HCT116 (cell line): ENCODE results near the gene RPL36AL.

Source experiments
- ATF3 ChIP-seq: IDR thresholded peaks from 2 replicates; pipeline ENCODE4 v1.6.1; 2012
- CTCF ChIP-seq, 3 experiments: fragments of 200-600 bp in 1 of 3; sonication (generic) in 1 of 3; IDR thresholded peaks in 2 of 3; conservative IDR thresholded peaks in 1 of 3; 2 replicates each; pipeline ENCODE4 v1.5.1; 2012 to 2017; ENCODE audit warnings: low read depth in 2 of 3, low read length in 2 of 3, antibody characterized with exemption in 1 of 3, borderline replicate concordance in 1 of 3, control low read depth in 1 of 3, mild to moderate bottlenecking in 1 of 3, mixed read lengths in 1 of 3, mixed run types in 1 of 3, moderate library complexity in 1 of 3; ENCODE audit not compliant: insufficient read depth in 1 of 3
- ELF1 ChIP-seq: IDR thresholded peaks from 2 replicates; pipeline ENCODE4 v1.6.1; 2012; ENCODE audit warnings: low read depth, borderline replicate concordance
- EZH2 ChIP-seq: fragments of 200-600 bp; sonication (generic); IDR thresholded peaks from 2 replicates; pipeline ENCODE4 v1.6.1; 2017; ENCODE audit warnings: antibody characterized with exemption, mixed run types
- JUND ChIP-seq: IDR thresholded peaks from 2 replicates; pipeline ENCODE4 v1.6.1; 2012
- POLR2A ChIP-seq: IDR thresholded peaks from 2 replicates; pipeline ENCODE4 v1.7.0; 2011; ENCODE audit warnings: borderline replicate concordance; ENCODE audit not compliant: insufficient read depth, insufficient read length; ENCODE audit errors: extremely low read depth
- POLR2AphosphoS5 ChIP-seq: IDR thresholded peaks from 2 replicates; pipeline ENCODE4 v1.6.1; 2011; ENCODE audit warnings: mild to moderate bottlenecking, low read depth, low read length, moderate library complexity
- RAD21 ChIP-seq: IDR thresholded peaks from 2 replicates; pipeline ENCODE4 v1.6.1; 2012; ENCODE audit warnings: low read depth, mild to moderate bottlenecking
- YY1 ChIP-seq: IDR thresholded peaks from 2 replicates; pipeline ENCODE4 v1.6.1; 2011; ENCODE audit warnings: low read length, low read depth, moderate library complexity, mild to moderate bottlenecking; ENCODE audit not compliant: insufficient replicate concordance; ENCODE audit errors: extremely low read depth

- TF ChIP-seq POLR2AphosphoS5 (no peak), CTCF (IDR thresholded peaks at IDR 0.05 in 2 of 3, conservative IDR thresholded peaks at IDR 0.05 in 1 of 3; ENCODE audit: borderline replicate concordance in 1 of 3, insufficient read depth in 1 of 3, low read depth in 2 of 3, low read length in 2 of 3) (no peak), EZH2 (no peak), ELF1 (no peak), POLR2A (no peak), YY1 (no peak), RAD21 (no peak), JUND (no peak), ATF3 (no peak)
These were observed 27.4 kb downstream of the RPL36AL start for GRCh38 chr14:49593016-49593415.
